Upper lobe of left lung (tissue), 6 donors: Measurements from ENCODE around the gene LARP4B. TPM values are rescaled to one million over a fixed set of nuclear protein-coding genes. Genes with fewer than 3 reads are reported as not detected.

Experiments
- ATAC-seq, 2 donors: fragments of 200-7000 bp; cut with Tn5 transposase; one replicate each; pipeline ENCODE4 v1.9.1; 2022; ENCODE audit warnings: mild to moderate bottlenecking in 2 of 2, moderate library complexity in 2 of 2; ENCODE audit not compliant: low FRiP score in 2 of 2
- DNase-seq, 2 donors: peaks; one replicate each; pipeline ENCODE4 v3.0.0-alpha.2; 2019 to 2020
- H3K27ac ChIP-seq, 4 donors: fragments of 200-600 bp; sonication (generic); one replicate each; pipeline ENCODE4 v1.5.1; 2016 to 2019
- H3K27me3 ChIP-seq, 4 donors: fragments of 200-600 bp; sonication (generic); one replicate each; pipeline ENCODE4 v1.5.1; 2017 to 2019
- H3K36me3 ChIP-seq, 4 donors: fragments of 200-600 bp; sonication (generic); one replicate each; pipeline ENCODE4 v1.5.1; 2016 to 2019
- H3K4me1 ChIP-seq, 4 donors: fragments of 200-600 bp; sonication (generic); one replicate each; pipeline ENCODE4 v1.5.1; 2018 to 2019
- H3K4me3 ChIP-seq, 4 donors: fragments of 200-600 bp; sonication (generic); one replicate each; pipeline ENCODE4 v1.5.1; 2017 to 2019; ENCODE audit warnings: mild to moderate bottlenecking in 2 of 4, moderate library complexity in 1 of 4
- H3K9me3 ChIP-seq, 4 donors: fragments of 200-600 bp; sonication (generic); one replicate each; pipeline ENCODE4 v1.5.1; 2018 to 2019
- EP300 ChIP-seq, 4 donors: sonication (generic); formaldehyde crosslinking; IDR thresholded peaks; one replicate each; pipeline ENCODE4 v1.5.1; 2017; ENCODE audit warnings: antibody characterized with exemption in 4 of 4, control low read depth in 2 of 4
- POLR2A ChIP-seq, 4 donors: fragments of 450-650 bp; IDR thresholded peaks; one replicate each; pipeline ENCODE4 v1.5.1; 2016 to 2017; ENCODE audit warnings: antibody characterized with exemption in 4 of 4, mild to moderate bottlenecking in 2 of 4
- POLR2AphosphoS5 ChIP-seq, 2 donors: sonication (generic); formaldehyde crosslinking; IDR thresholded peaks; one replicate each; pipeline ENCODE4 v1.5.1; 2017; ENCODE audit warnings: antibody characterized with exemption in 2 of 2
- WGBS, 2 donors: methylation state at CpG; one replicate each; pipeline ENCODE4 v1.1.5; 2017 to 2018; 5-methylcytosine and 5-hydroxymethylcytosine counted together
- total RNA-seq, 6 donors: library from RNA; depleted of rRNA in 4 of 6; stranded (reverse); fragments of >200 nt in 4 of 6; gene quantifications; one replicate each; pipeline versions ENCODE4 v1.1.0 to v1.2.1, GENCODE V29; 2016 to 2021
- TF ChIP-seq, protein P1 (sequence below), 6 experiments: fragments of 450-650 bp in 4 of 6; fragments of 200-600 bp in 2 of 6; sonication (generic) in 2 of 6; IDR thresholded peaks; one replicate each; pipeline ENCODE4 v1.5.1; 2016 to 2019; ENCODE audit warnings: antibody characterized with exemption in 6 of 6
- donor health status: DM: no; HTN: no; CAD: no; lungs with moderate emphysema.
- donor health status: DM: no; HTN: yes; CAD: no; lungs with severe emphysema.

The LARP4B gene
- total RNA-seq, 6 donors from 2014 or later, result 106 to 154 (median 139) TPM

GRCh38 chr10:964988-965417 is 33.5 kb upstream of the LARP4B start:
- ATAC-seq (peak in 1 of 2 donors; percentile 13), DNase-seq (peak in 1 of 2 donors; percentile 75)
- H3K9me3 ChIP-seq, result no peaks in the 10 kb centered on the region
- 80 to 85% methylated on average over 1 to 14 of the region's 20 CpGs for WGBS, 2 donors
- no peaks in the 10 kb centered on the region for H3K36me3 ChIP-seq
- H3K4me1 ChIP-seq, result peaks cover 0 to 18% (median 8%) of the 10 kb centered on the region in 4 donors
- H3K27me3 ChIP-seq, result no peaks in the 10 kb centered on the region
- no peak overlapping the region for H3K27ac ChIP-seq
- H3K4me3 ChIP-seq, result no peak overlapping the region
- TF ChIP-seq, protein P1, sequence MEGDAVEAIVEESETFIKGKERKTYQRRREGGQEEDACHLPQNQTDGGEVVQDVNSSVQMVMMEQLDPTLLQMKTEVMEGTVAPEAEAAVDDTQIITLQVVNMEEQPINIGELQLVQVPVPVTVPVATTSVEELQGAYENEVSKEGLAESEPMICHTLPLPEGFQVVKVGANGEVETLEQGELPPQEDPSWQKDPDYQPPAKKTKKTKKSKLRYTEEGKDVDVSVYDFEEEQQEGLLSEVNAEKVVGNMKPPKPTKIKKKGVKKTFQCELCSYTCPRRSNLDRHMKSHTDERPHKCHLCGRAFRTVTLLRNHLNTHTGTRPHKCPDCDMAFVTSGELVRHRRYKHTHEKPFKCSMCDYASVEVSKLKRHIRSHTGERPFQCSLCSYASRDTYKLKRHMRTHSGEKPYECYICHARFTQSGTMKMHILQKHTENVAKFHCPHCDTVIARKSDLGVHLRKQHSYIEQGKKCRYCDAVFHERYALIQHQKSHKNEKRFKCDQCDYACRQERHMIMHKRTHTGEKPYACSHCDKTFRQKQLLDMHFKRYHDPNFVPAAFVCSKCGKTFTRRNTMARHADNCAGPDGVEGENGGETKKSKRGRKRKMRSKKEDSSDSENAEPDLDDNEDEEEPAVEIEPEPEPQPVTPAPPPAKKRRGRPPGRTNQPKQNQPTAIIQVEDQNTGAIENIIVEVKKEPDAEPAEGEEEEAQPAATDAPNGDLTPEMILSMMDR (IDR thresholded peaks at IDR 0.05), result no peak
- TF ChIP-seq EP300 (IDR thresholded peaks at IDR 0.05) (no peak), POLR2A (IDR thresholded peaks at IDR 0.05) (no peak), POLR2AphosphoS5 (IDR thresholded peaks at IDR 0.05) (no peak)

DNA sequence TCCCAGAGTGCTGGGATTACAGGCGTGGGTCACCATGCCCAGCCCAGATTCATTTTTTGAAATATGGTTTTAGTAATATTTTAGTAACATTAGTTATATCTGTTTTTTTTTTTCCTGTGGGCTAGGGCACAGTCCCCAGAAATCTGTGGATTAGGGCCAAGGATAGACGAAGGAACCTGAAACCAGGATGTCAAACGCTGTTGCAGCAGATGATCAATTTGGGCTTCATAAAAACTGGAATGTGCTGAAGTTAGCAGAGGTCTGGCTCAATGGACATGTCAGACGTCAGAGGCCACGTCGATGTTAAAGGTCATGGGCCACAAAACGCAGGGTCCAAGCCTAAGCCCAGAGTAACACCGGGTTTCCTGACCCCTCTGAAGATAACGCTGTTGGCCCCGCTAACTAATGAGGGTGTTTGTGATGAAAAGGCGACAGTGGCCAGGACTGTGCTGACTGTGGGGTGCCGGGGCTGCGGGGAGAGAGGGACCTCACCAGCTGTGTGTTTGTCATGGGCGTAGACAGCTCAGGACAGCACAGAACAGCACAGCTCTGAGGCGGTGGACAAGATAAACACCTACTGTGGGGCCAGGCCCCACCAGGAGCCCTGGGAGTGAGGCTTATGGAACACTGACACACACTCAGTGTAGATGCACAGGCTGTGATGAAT is 32.9 kb upstream of the LARP4B start:
- no peak for TF ChIP-seq POLR2AphosphoS5 (IDR thresholded peaks at IDR 0.05)
- no peak for TF ChIP-seq EP300 (IDR thresholded peaks at IDR 0.05)
- TF ChIP-seq, protein P1 (IDR thresholded peaks at IDR 0.05), result no peak
- no peak for TF ChIP-seq POLR2A (IDR thresholded peaks at IDR 0.05)
- Histone ChIP-seq H3K27me3 (no peaks in the 10 kb centered on the region), H3K4me1 (peaks cover 0 to 12% (median 5%) of the 10 kb centered on the region in 4 donors), H3K9me3 (no peaks in the 10 kb centered on the region), H3K27ac (no peak overlapping the region), H3K4me3 (no peak overlapping the region), H3K36me3 (no peaks in the 10 kb centered on the region)
- DNase-seq (no peak), ATAC-seq (peak; percentile 24 to 38)
- 64 to 85% methylated on average over 13 to 15 of the region's 15 CpGs for WGBS, 2 donors

DNA sequence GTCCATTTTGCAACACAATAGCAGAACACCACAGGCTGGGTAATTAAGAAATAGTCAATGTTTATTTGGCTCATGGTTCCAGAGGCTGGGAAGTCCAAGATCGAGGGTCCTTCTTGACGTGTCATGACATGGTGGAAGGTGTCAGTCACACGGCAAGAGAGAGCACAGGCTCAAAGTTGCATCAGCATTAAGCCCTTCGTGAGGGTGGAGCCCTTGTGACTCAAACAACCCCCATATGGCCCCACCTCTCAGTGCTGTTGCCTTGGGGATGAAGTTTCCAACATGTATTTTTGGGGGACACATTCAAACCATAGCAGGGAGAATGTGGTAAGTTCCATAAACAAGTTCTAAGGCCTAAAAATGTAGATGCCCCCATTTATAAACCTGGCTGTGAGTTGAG is 32.1 kb upstream of the LARP4B start:
- WGBS, 2 donors, result 87 to 94% methylated on average over 4 of the region's 4 CpGs
- Histone ChIP-seq H3K27me3 (no peaks in the 10 kb centered on the region), H3K36me3 (no peaks in the 10 kb centered on the region), H3K4me1 (peaks cover 0 to 4% (median under 1%) of the 10 kb centered on the region in 4 donors), H3K27ac (no peak overlapping the region), H3K9me3 (no peaks in the 10 kb centered on the region), H3K4me3 (no peak overlapping the region)
- TF ChIP-seq POLR2A (IDR thresholded peaks at IDR 0.05) (no peak), EP300 (IDR thresholded peaks at IDR 0.05) (no peak), POLR2AphosphoS5 (IDR thresholded peaks at IDR 0.05) (no peak)
- TF ChIP-seq, protein P1 (IDR thresholded peaks at IDR 0.05), result no peak
- no peak for DNase-seq
- ATAC-seq, result no peak

DNA sequence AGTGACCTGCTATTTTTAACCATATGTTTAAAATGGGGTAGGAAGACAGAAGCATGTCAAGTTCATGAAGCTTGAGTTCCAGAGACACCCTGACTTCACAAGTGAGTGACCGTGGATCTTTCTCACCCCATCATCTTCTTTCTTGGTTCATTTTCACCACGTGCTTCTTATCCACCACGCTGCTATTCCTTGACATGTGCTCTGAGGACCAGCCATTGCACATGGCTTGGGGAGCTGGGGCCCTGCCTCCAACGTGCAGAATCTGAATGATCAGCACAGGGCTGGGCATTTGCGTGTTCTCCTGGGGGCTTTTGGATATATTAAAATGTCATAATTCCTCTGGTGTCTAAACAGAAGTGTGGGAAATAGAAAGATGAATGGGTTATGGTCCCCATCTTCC is 31.7 kb upstream of the LARP4B start:
- Histone ChIP-seq H3K36me3 (no peaks in the 10 kb centered on the region), H3K4me3 (no peak overlapping the region), H3K4me1 (no peaks in the 10 kb centered on the region), H3K27me3 (no peaks in the 10 kb centered on the region), H3K27ac (no peak overlapping the region), H3K9me3 (no peaks in the 10 kb centered on the region)
- no peak for ATAC-seq
- DNase-seq, result no peak
- 84 to 88% methylated on average over 5 of the region's 5 CpGs for WGBS, 2 donors
- no peak for TF ChIP-seq POLR2A (IDR thresholded peaks at IDR 0.05)
- no peak for TF ChIP-seq POLR2AphosphoS5 (IDR thresholded peaks at IDR 0.05)

DNA sequence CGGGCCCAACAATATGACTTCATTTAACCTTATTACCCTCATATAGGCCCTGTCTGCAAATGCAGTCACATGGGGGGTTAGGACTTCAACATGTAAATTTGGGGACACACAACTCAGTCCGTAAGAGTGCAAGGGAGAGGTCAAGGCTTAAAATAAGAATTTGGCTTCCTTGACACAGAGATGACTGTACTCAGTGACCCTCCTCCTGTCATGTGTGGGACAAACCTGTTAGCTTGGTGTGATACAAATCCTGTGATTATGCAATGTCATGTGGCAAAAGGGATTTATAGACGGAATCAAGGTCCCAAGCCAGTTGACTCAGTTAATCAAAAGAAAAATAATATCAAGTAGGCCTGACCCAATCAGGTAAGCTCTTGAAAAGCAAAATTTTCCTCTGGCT is 30.8 kb upstream of the LARP4B start:
- H3K36me3 ChIP-seq, result no peaks in the 10 kb centered on the region
- no peaks in the 10 kb centered on the region for H3K4me1 ChIP-seq
- H3K27me3 ChIP-seq, result no peaks in the 10 kb centered on the region
- no peak overlapping the region for H3K27ac ChIP-seq
- no peak overlapping the region for H3K4me3 ChIP-seq
- 79 to 80% methylated on average over 3 of the region's 3 CpGs for WGBS, 2 donors
- no peaks in the 10 kb centered on the region for H3K9me3 ChIP-seq
- DNase-seq (no peak), ATAC-seq (no peak)
- no peak for TF ChIP-seq POLR2AphosphoS5 (IDR thresholded peaks at IDR 0.05)
- TF ChIP-seq, protein P1 (IDR thresholded peaks at IDR 0.05), result no peak
- no peak for TF ChIP-seq POLR2A (IDR thresholded peaks at IDR 0.05)
- TF ChIP-seq EP300 (IDR thresholded peaks at IDR 0.05), result no peak
